HepG2 (cell line): ENCODE measurements around the gene GMEB2. TPM values are rescaled to one million over a fixed set of nuclear protein-coding genes. Genes with fewer than 3 reads are reported as not detected.
A peak's percentile ranks its signal among the peaks of the same experiment; 100 is the strongest.

Experiments
- ATF7 ChIP-seq, 2 experiments: fragments of 450-650 bp in 1 of 2; sonication (generic) in 1 of 2; formaldehyde crosslinking in 1 of 2; IDR thresholded peaks; 2 replicates each; pipeline versions ENCODE4 v1.4.0 to v1.6.1; 2016 to 2020; ENCODE audit warnings: antibody characterized with exemption in 1 of 2, mild to moderate bottlenecking in 1 of 2, missing genetic modification reagents in 1 of 2
- HOXD1 ChIP-seq: sonication (generic); formaldehyde crosslinking; IDR thresholded peaks from 2 replicates; pipeline ENCODE4 v1.5.0; 2020; ENCODE audit warnings: missing genetic modification reagents
- MXD3 ChIP-seq: IDR thresholded peaks from 2 replicates; pipeline ENCODE4 v1.6.1; 2016; ENCODE audit warnings: mild to moderate bottlenecking, missing biosample characterization, missing genetic modification reagents
- MXI1 ChIP-seq: IDR thresholded peaks from 3 replicates; pipeline ENCODE4 v1.6.1; 2012; ENCODE audit warnings: low read depth, low read length, inconsistent platforms, borderline replicate concordance
- REL ChIP-seq: sonication (generic); formaldehyde crosslinking; conservative IDR thresholded peaks from 2 replicates; pipeline ENCODE4 v1.8.0; 2022; ENCODE audit warnings: mild to moderate bottlenecking, missing genetic modification reagents, moderate library complexity
- SRSF4 ChIP-seq: fragments of 200-400 bp; formaldehyde crosslinking; IDR thresholded peaks from one replicate; pipeline ENCODE4 v1.6.1; 2018; ENCODE audit warnings: mild to moderate bottlenecking, low read depth, low read length, moderate library complexity; ENCODE audit not compliant: poor library complexity, severe bottlenecking
- ZBTB10 ChIP-seq: sonication (generic); formaldehyde crosslinking; IDR thresholded peaks from 2 replicates; pipeline ENCODE4 v1.4.0; 2020; ENCODE audit warnings: missing genetic modification reagents, borderline replicate concordance
- ZBTB14 ChIP-seq: sonication (generic); formaldehyde crosslinking; IDR thresholded peaks from 2 replicates; pipeline ENCODE4 v1.4.0; 2020; ENCODE audit warnings: missing genetic modification reagents
- ZNF660 ChIP-seq: sonication (generic); formaldehyde crosslinking; IDR thresholded peaks from 2 replicates; pipeline ENCODE4 v1.5.1; 2020; ENCODE audit warnings: mild to moderate bottlenecking, low read depth, missing genetic modification reagents, borderline replicate concordance
- ZNF761 ChIP-seq: sonication (generic); formaldehyde crosslinking; conservative IDR thresholded peaks from 2 replicates; pipeline ENCODE4 v1.4.0; 2020; ENCODE audit warnings: mild to moderate bottlenecking, missing genetic modification reagents
- polyA plus RNA-seq, 8 experiments: library from polyadenylated mRNA; depleted of rRNA in 3 of 8; stranded (reverse) in 7 of 8; unstranded in 1 of 8; fragments of >200 nt; fragmentation: Illumina TruSeq in 4 of 8; extraction: Trizol in 4 of 8; gene quantifications; 2 replicates each; pipeline versions ENCODE4 v1.2.1 to v1.2.3, GENCODE V29; 2011 to 2016; ENCODE audit warnings: low read depth in 4 of 8, missing spikeins in 1 of 8, mixed read lengths in 1 of 8; ENCODE audit not compliant: insufficient read depth in 1 of 8
- total RNA-seq, 5 experiments: library from RNA; depleted of rRNA; stranded (reverse); fragments of >200 nt; fragmentation: Illumina TruSeq; extraction: Trizol; gene quantifications; 2 replicates each; pipeline ENCODE4 v1.2.3, GENCODE V29; 2016; ENCODE audit warnings: low read depth in 1 of 5
- TF ChIP-seq, protein P1 (sequence below): sonication (generic); formaldehyde crosslinking; IDR thresholded peaks from 2 replicates; pipeline ENCODE4 v1.9.0; 2021; ENCODE audit warnings: missing genetic modification reagents, mild to moderate bottlenecking, borderline replicate concordance
- TF ChIP-seq, protein P2 (sequence below): sonication (generic); formaldehyde crosslinking; IDR thresholded peaks from 2 replicates; pipeline ENCODE4 v1.5.1; 2020; ENCODE audit warnings: missing genetic modification reagents, mild to moderate bottlenecking, borderline replicate concordance
- TF ChIP-seq, protein P3 (sequence below): sonication (generic); formaldehyde crosslinking; IDR thresholded peaks from 2 replicates; pipeline ENCODE4 v1.9.0; 2022; ENCODE audit warnings: low read depth, missing genetic modification reagents

GMEB2 gene
- total and polyA plus RNA-seq, 2 of the 13 experiments (the other 11 are each of a cell fraction or from before 2014, with no cell fraction given), result 10.6 to 12.4 TPM

- 0 out of 2 replicates have a peak, but pooled peaks have one; percentile 15 for TF ChIP-seq HOXD1 (CRISPR knock-in tag)
- TF ChIP-seq, protein P1, sequence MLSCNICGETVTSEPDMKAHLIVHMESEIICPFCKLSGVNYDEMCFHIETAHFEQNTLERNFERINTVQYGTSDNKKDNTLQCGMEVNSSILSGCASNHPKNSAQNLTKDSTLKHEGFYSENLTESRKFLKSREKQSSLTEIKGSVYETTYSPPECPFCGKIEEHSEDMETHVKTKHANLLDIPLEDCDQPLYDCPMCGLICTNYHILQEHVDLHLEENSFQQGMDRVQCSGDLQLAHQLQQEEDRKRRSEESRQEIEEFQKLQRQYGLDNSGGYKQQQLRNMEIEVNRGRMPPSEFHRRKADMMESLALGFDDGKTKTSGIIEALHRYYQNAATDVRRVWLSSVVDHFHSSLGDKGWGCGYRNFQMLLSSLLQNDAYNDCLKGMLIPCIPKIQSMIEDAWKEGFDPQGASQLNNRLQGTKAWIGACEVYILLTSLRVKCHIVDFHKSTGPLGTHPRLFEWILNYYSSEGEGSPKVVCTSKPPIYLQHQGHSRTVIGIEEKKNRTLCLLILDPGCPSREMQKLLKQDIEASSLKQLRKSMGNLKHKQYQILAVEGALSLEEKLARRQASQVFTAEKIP (CRISPR knock-in tag), result no peak
- no peak for TF ChIP-seq ZBTB10 (CRISPR knock-in tag)
- no peak for TF ChIP-seq ZNF761
- no peak for TF ChIP-seq ZNF660 (CRISPR knock-in tag)
- no peak for TF ChIP-seq ATF7 (IDR thresholded peaks at IDR 0.05)
- no peak for TF ChIP-seq ATF7 (CRISPR knock-in tag; IDR thresholded peaks at IDR 0.05)
- TF ChIP-seq MXI1, result no peak
- TF ChIP-seq ZBTB14 (CRISPR knock-in tag), result no peak
- TF ChIP-seq, protein P2, sequence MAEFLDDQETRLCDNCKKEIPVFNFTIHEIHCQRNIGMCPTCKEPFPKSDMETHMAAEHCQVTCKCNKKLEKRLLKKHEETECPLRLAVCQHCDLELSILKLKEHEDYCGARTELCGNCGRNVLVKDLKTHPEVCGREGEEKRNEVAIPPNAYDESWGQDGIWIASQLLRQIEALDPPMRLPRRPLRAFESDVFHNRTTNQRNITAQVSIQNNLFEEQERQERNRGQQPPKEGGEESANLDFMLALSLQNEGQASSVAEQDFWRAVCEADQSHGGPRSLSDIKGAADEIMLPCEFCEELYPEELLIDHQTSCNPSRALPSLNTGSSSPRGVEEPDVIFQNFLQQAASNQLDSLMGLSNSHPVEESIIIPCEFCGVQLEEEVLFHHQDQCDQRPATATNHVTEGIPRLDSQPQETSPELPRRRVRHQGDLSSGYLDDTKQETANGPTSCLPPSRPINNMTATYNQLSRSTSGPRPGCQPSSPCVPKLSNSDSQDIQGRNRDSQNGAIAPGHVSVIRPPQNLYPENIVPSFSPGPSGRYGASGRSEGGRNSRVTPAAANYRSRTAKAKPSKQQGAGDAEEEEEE, result no peak
- 0 out of 2 replicates have a peak, but pooled peaks have one; percentile 56 for TF ChIP-seq MXD3 (CRISPR knock-in tag)
- no peak for TF ChIP-seq SRSF4
- TF ChIP-seq, protein P3, sequence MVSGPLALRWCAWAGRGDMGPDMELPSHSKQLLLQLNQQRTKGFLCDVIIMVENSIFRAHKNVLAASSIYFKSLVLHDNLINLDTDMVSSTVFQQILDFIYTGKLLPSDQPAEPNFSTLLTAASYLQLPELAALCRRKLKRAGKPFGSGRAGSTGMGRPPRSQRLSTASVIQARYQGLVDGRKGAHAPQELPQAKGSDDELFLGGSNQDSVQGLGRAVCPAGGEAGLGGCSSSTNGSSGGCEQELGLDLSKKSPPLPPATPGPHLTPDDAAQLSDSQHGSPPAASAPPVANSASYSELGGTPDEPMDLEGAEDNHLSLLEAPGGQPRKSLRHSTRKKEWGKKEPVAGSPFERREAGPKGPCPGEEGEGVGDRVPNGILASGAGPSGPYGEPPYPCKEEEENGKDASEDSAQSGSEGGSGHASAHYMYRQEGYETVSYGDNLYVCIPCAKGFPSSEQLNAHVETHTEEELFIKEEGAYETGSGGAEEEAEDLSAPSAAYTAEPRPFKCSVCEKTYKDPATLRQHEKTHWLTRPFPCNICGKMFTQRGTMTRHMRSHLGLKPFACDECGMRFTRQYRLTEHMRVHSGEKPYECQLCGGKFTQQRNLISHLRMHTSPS (CRISPR knock-in tag), result peak; percentile 58; the same call in 1 of the 2 replicates
- TF ChIP-seq REL (CRISPR knock-in tag), result no peak
Observed at GRCh38 chr20:63653974-63654668, 27.2 kb upstream of the GMEB2 start (continued).
